ENCODE data around the gene CACFD1.

- no peak for TF ChIP-seq POLR2A (IDR thresholded peaks at IDR 0.05)
- TF ChIP-seq CTCF (IDR thresholded peaks at IDR 0.05 in 8 of 11, conservative IDR thresholded peaks at IDR 0.05 in 3 of 11): no peak
Observed at GRCh38 chr9:133429214-133429613, 30.6 kb upstream of the CACFD1 start.

Measured in spleen (tissue), 7 donors.